Stomach smooth muscle (tissue), 2 donors: ENCODE measurements around the gene CNOT8.

ENCODE experiments used
- H3K27ac ChIP-seq: one replicate; pipeline ENCODE4 v1.7.0; 2013; ENCODE audit warnings: mild to moderate bottlenecking, low read length, inconsistent platforms
- H3K27me3 ChIP-seq, 2 donors: one replicate each; pipeline ENCODE4 v1.7.0; 2013; ENCODE audit warnings: low read length in 2 of 2; ENCODE audit not compliant: insufficient read depth in 2 of 2, control insufficient read depth in 1 of 2
- H3K36me3 ChIP-seq, 2 donors: one replicate each; pipeline ENCODE4 v1.7.0; 2013; ENCODE audit warnings: low read length in 2 of 2; ENCODE audit not compliant: control insufficient read depth in 2 of 2, insufficient read depth in 2 of 2
- H3K4me1 ChIP-seq: one replicate; pipeline ENCODE4 v1.7.0; 2013; ENCODE audit warnings: low read length; ENCODE audit not compliant: control insufficient read depth, insufficient read depth
- H3K4me3 ChIP-seq, 2 donors: one replicate each; pipeline ENCODE4 v1.7.0; 2013; ENCODE audit warnings: low read length in 2 of 2
- H3K9ac ChIP-seq, 2 donors: one replicate each; pipeline ENCODE4 v1.7.0; 2013; ENCODE audit warnings: low read length in 2 of 2, mild to moderate bottlenecking in 1 of 2
- H3K9me3 ChIP-seq, 2 donors: one replicate each; pipeline ENCODE4 v1.7.0; 2013; ENCODE audit warnings: low read length in 2 of 2; ENCODE audit not compliant: control insufficient read depth in 2 of 2
- donor health status: healthy.
- donor health status: Pancreatic carcinoma.

The CNOT8 gene

GRCh38 chr5:154865466-154866184 lies 7.2 kb downstream of the CNOT8 start:
- H3K4me3 ChIP-seq = no peak overlapping the region
- H3K4me1 ChIP-seq = peaks cover under 1% of the 10 kb centered on the region
- no peak overlapping the region for H3K9ac ChIP-seq
- H3K9me3 ChIP-seq = no peaks in the 10 kb centered on the region
- peaks cover 17 to 26% of the 10 kb centered on the region in 2 donors for H3K36me3 ChIP-seq
- no peak overlapping the region for H3K27ac ChIP-seq
- no peaks in the 10 kb centered on the region for H3K27me3 ChIP-seq

GRCh38 chr5:154866841-154867240 lies 8.4 kb downstream of the CNOT8 start:
- Histone ChIP-seq H3K9me3 (no peaks in the 10 kb centered on the region), H3K4me1 (no peaks in the 10 kb centered on the region), H3K27ac (no peak overlapping the region), H3K4me3 (no peak overlapping the region), H3K36me3 (peaks cover 24 to 32% of the 10 kb centered on the region in 2 donors), H3K9ac (no peak overlapping the region), H3K27me3 (no peaks in the 10 kb centered on the region)

- Histone ChIP-seq H3K9ac (peak overlapping the region in 1 of 2 donors; percentile 29), H3K27me3 (no peaks in the 10 kb centered on the region), H3K27ac (no peak overlapping the region), H3K4me3 (no peak overlapping the region), H3K36me3 (peaks cover 32 to 38% of the 10 kb centered on the region in 2 donors), H3K9me3 (no peaks in the 10 kb centered on the region), H3K4me1 (no peaks in the 10 kb centered on the region)
Observed at GRCh38 chr5:154868702-154869101, 10.3 kb downstream of the CNOT8 start.

- no peak overlapping the region for H3K27ac ChIP-seq
- H3K9ac ChIP-seq = no peak overlapping the region
- H3K27me3 ChIP-seq = no peaks in the 10 kb centered on the region
- peaks cover 42 to 48% of the 10 kb centered on the region in 2 donors for H3K36me3 ChIP-seq
- H3K4me3 ChIP-seq = no peak overlapping the region
- H3K4me1 ChIP-seq = no peaks in the 10 kb centered on the region
- H3K9me3 ChIP-seq = no peaks in the 10 kb centered on the region
Observed at GRCh38 chr5:154871734-154872133, 13.3 kb downstream of the CNOT8 start.

- H3K9me3 ChIP-seq = peaks cover under 1 to 4% of the 10 kb centered on the region in 2 donors
- no peak overlapping the region for H3K27ac ChIP-seq
- peaks cover 41 to 45% of the 10 kb centered on the region in 2 donors for H3K36me3 ChIP-seq
- no peak overlapping the region for H3K9ac ChIP-seq
- no peaks in the 10 kb centered on the region for H3K27me3 ChIP-seq
- H3K4me3 ChIP-seq = no peak overlapping the region
- H3K4me1 ChIP-seq = no peaks in the 10 kb centered on the region
Observed at GRCh38 chr5:154873791-154874331, 15.4 kb downstream of the CNOT8 start.

- H3K27me3 ChIP-seq = no peaks in the 10 kb centered on the region
- peaks cover 23% of the 10 kb centered on the region in 2 donors for H3K36me3 ChIP-seq
- H3K27ac ChIP-seq = no peak overlapping the region
- no peak overlapping the region for H3K4me3 ChIP-seq
- H3K9me3 ChIP-seq = peaks cover 3 to 8% of the 10 kb centered on the region in 2 donors
- H3K9ac ChIP-seq = no peak overlapping the region
- no peaks in the 10 kb centered on the region for H3K4me1 ChIP-seq
Observed at GRCh38 chr5:154878642-154879335, 20.4 kb downstream of the CNOT8 start.

- H3K36me3 ChIP-seq = peaks cover 13 to 18% of the 10 kb centered on the region in 2 donors
- H3K4me3 ChIP-seq = no peak overlapping the region
- no peak overlapping the region for H3K9ac ChIP-seq
- H3K9me3 ChIP-seq = peaks cover 13 to 19% of the 10 kb centered on the region in 2 donors
- no peaks in the 10 kb centered on the region for H3K4me1 ChIP-seq
- no peak overlapping the region for H3K27ac ChIP-seq
- no peaks in the 10 kb centered on the region for H3K27me3 ChIP-seq
Observed at GRCh38 chr5:154881986-154882385, 23.6 kb downstream of the CNOT8 start.

GRCh38 chr5:154884424-154884823 lies 26.0 kb downstream of the CNOT8 start:
- no peaks in the 10 kb centered on the region for H3K4me1 ChIP-seq
- H3K9me3 ChIP-seq = peaks cover 6 to 15% of the 10 kb centered on the region in 2 donors
- H3K27ac ChIP-seq = no peak overlapping the region
- H3K4me3 ChIP-seq = no peak overlapping the region
- no peak overlapping the region for H3K9ac ChIP-seq
- H3K36me3 ChIP-seq = peaks cover 21 to 32% of the 10 kb centered on the region in 2 donors
- H3K27me3 ChIP-seq = no peaks in the 10 kb centered on the region

GRCh38 chr5:154885439-154885838 lies 27.0 kb downstream of the CNOT8 start:
- Histone ChIP-seq H3K9ac (no peak overlapping the region), H3K9me3 (peaks cover 6 to 15% of the 10 kb centered on the region in 2 donors), H3K4me3 (no peak overlapping the region), H3K36me3 (peaks cover 26 to 38% of the 10 kb centered on the region in 2 donors), H3K27ac (no peak overlapping the region), H3K4me1 (no peaks in the 10 kb centered on the region), H3K27me3 (no peaks in the 10 kb centered on the region)

- Histone ChIP-seq H3K27me3 (no peaks in the 10 kb centered on the region), H3K36me3 (peaks cover 49 to 64% of the 10 kb centered on the region in 2 donors), H3K4me3 (no peak overlapping the region), H3K4me1 (no peaks in the 10 kb centered on the region), H3K9me3 (no peaks in the 10 kb centered on the region), H3K27ac (no peak overlapping the region), H3K9ac (no peak overlapping the region)
Observed at GRCh38 chr5:154892369-154892771, 33.9 kb downstream of the CNOT8 start.
